ENCODE results near the gene POLD3.

DNA sequence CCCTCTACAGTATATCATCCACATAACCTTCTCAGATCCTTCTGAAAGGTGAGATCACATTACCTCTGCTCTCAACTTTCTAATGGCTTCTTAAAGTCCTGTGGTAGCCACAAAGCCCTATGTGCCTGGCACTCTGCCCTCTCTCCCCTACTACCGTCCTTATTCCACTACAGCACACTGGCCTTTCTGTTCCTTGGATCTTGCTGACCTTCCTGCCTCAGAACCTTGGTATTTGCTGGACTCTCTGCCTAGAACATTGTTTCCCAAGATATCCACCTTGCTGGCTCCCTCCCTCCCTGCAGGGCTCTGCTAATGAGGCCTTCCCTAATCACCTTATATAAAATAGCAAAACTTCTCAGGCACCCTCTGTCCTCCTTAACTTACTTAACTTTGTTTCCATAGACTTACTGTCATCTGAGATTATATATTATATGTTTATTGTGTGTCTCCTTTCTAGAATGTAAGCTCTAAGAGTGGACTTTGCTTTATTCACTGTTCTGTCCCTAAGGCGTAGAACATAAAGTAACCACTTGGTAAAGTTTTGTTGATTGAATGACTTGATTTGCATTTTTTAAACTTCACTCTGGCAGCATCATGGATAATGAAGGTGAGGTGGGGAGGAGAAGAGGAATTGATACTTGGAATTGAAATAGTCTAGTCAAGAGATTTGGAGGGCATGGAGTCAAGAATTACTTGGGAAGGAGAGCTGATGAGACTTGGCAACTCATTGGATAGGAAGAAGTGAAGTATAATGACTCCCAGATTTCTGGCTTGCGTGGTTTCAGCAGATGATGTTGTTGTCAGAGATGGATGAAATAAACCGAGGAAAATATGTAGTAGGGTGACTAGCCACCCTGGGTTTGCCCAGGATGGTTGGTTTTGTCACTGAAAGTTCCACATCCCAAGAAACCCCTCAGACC, 10.5 kb downstream of the POLD3 start:
- TF ChIP-seq POLR2AphosphoS5 (IDR thresholded peaks at IDR 0.05) (no peak), CTCF (IDR thresholded peaks at IDR 0.05) (no peak), POLR2A (IDR thresholded peaks at IDR 0.05) (no peak), EP300 (IDR thresholded peaks at IDR 0.05) (no peak)

Measured in sigmoid colon (tissue), 4 donors.